Measurements from ENCODE around the gene SHLD2.
"Not testable (repeated sequence)": the region's sequence is repeated elsewhere in the genome, so short reads cannot be mapped to it uniquely, and the experiment has no call there.

DNA sequence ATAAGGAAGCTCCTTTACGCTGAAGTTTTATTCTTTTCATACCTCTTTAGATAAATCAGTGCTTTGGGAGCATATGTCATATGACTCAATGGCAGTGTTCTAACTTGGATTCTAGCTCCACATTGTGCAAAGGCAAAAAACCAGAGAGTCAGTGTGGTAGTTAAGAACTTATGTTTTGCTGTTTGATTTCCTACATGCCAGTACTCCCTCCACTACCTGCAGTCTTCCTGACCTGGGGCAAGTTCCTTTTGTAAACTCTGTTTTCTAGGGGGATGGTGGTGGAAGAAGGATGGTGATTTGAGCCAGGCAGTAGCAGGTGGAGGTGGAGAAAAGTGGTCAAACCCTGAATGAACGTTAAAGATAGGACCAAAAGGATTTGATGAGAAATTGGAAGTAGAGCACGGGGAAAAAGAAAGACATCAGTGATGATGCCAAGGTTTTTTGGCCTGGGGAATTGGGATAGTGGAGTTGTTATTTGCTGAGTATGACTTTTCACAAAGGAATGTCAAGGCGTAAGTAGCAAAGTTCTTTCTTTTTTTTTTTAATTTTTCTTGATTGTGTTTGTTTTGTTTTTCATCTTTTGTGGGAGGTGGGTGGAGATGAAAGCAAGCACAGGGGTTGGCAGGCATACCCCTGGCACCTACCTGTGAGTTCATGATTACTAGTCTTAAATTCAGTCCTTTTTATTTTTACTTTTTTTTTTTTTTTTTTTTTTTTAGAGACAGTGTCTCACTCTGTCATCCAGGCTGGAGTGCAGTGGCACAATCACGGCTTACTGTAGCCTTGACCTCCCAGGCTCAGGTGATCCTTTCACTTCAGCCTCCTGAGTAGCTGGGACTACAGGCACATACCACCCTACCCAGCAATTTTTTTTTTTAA lies 47.5 kb downstream of the SHLD2 start:
- not testable (repeated sequence) for TF ChIP-seq POLR2A (IDR thresholded peaks at IDR 0.05)
- TF ChIP-seq, protein P1, sequence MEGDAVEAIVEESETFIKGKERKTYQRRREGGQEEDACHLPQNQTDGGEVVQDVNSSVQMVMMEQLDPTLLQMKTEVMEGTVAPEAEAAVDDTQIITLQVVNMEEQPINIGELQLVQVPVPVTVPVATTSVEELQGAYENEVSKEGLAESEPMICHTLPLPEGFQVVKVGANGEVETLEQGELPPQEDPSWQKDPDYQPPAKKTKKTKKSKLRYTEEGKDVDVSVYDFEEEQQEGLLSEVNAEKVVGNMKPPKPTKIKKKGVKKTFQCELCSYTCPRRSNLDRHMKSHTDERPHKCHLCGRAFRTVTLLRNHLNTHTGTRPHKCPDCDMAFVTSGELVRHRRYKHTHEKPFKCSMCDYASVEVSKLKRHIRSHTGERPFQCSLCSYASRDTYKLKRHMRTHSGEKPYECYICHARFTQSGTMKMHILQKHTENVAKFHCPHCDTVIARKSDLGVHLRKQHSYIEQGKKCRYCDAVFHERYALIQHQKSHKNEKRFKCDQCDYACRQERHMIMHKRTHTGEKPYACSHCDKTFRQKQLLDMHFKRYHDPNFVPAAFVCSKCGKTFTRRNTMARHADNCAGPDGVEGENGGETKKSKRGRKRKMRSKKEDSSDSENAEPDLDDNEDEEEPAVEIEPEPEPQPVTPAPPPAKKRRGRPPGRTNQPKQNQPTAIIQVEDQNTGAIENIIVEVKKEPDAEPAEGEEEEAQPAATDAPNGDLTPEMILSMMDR (IDR thresholded peaks at IDR 0.05): not testable (repeated sequence)
